ENCODE results near the gene PRRT3. TPM values are rescaled to one million over a fixed set of nuclear protein-coding genes. Genes with fewer than 3 reads are reported as not detected.

PRRT3 gene
- total and polyA plus RNA-seq, 2 of the 8 experiments (the other 6 are each of a cell fraction or from before 2014, with no cell fraction given) = 9.0 to 9.2 TPM

- H3K14ac ChIP-seq (ENCODE audit: insufficient read length) = no peak overlapping the region
- CTCF ChIA-PET (ENCODE audit: partially characterized antibody) = interaction anchor here (1.1 to 7.2 kb wide), 4 partner anchors 9 to 66 kb away, joined by 3 to 76 read pairs (median 6); partner anchors contain the start of gene IL17RC
- H3K23ac ChIP-seq (ENCODE audit: insufficient read length) = no peak overlapping the region
- TF ChIP-seq USF2 (IDR thresholded peaks at IDR 0.05; ENCODE audit: low read length) (no peak), JUND (IDR thresholded peaks at IDR 0.05; ENCODE audit: low read length) (no peak), ATF3 (IDR thresholded peaks at IDR 0.05; ENCODE audit: insufficient read depth, low read depth, low read length) (no peak), CEBPB (IDR thresholded peaks at IDR 0.05; ENCODE audit: low read depth, low read length) (no peak), GABPA (IDR thresholded peaks at IDR 0.05; ENCODE audit: borderline replicate concordance, insufficient read depth, low read length) (no peak), SAP30 (IDR thresholded peaks at IDR 0.05; ENCODE audit: insufficient read depth, insufficient replicate concordance, low read length) (no peak), YY1 (IDR thresholded peaks at IDR 0.05; ENCODE audit: low read depth, low read length) (no peak), SUZ12 (IDR thresholded peaks at IDR 0.05; ENCODE audit: low read length) (no peak), KDM5A (IDR thresholded peaks at IDR 0.05; ENCODE audit: low read length) (no peak), NANOG (IDR thresholded peaks at IDR 0.05; ENCODE audit: insufficient read depth, low read depth, low read length, poor library complexity, severe bottlenecking) (no peak), TBP (IDR thresholded peaks at IDR 0.05; ENCODE audit: low read depth, low read length) (no peak), POLR2A (IDR thresholded peaks at IDR 0.05; ENCODE audit: control extremely low read depth in 1 of 2, low read depth in 2 of 2, low read length in 2 of 2) (no peak)
- H2AFZ ChIP-seq (ENCODE audit: low read length) = no peak overlapping the region
- H3K18ac ChIP-seq (ENCODE audit: extremely low read depth, low read length) = no peak overlapping the region
- H4K91ac ChIP-seq (replicated peaks; ENCODE audit: insufficient read length, low read length) = no peak overlapping the region
- H3K4me1 ChIP-seq (replicated peaks in 1 of 4; ENCODE audit: control insufficient read depth in 3 of 4, insufficient read depth in 4 of 4, low read length in 3 of 4) = peaks cover 0 to 3% (median 1%) of the 10 kb centered on the region in 4 experiments; a peak in 2 of 7 replicates
- FAIRE-seq = no peak
- peaks cover 0 to 3% (median 0%) of the 10 kb centered on the region in 4 experiments; a peak in 1 of 7 replicates for H3K27me3 ChIP-seq (replicated peaks in 1 of 4; ENCODE audit: control insufficient read depth in 3 of 4, extremely low read depth in 1 of 4, insufficient read depth in 3 of 4, low read length in 3 of 4)
- POLR2A ChIA-PET (ENCODE audit: partially characterized antibody) = interaction anchor here (0.7 kb wide), 1 partner anchor 10 kb away, joined by 3 read pairs; no protein-coding TSS in a partner anchor
- no peaks in the 10 kb centered on the region for H3K79me1 ChIP-seq (ENCODE audit: low read depth, low read length)
- H4K8ac ChIP-seq (ENCODE audit: extremely low read depth, insufficient read depth, low read length) = no peak overlapping the region
- no peak overlapping the region for H3K4me3 ChIP-seq (ENCODE audit: extremely low read depth in 1 of 4, insufficient read depth in 2 of 4, low read depth in 3 of 4, low read length in 4 of 4)
- no peak overlapping the region for H2AK5ac ChIP-seq (ENCODE audit: low read depth, low read length)
- WGBS, 2 experiments (ENCODE audit: extremely low coverage in 1 of 2, insufficient coverage in 1 of 2, insufficient read length in 1 of 2, insufficient replicate concordance in 2 of 2, low coverage in 1 of 2, low lambda C conversion rate in 2 of 2, missing lambda C conversion rate in 1 of 2) = 89% methylated on average over 23 of the region's 23 CpGs; no CpG with 5 or more reads in 1 of the 2 experiments
- H4K5ac ChIP-seq (ENCODE audit: insufficient read length, low read depth, low read length) = no peak overlapping the region
- no peak overlapping the region for H2BK12ac ChIP-seq (ENCODE audit: low read depth, low read length)
- H3K4me2 ChIP-seq (ENCODE audit: insufficient read depth in 1 of 2, low read depth in 2 of 2, low read length in 2 of 2) = no peak overlapping the region
- no peaks in the 10 kb centered on the region for H4K20me1 ChIP-seq (replicated peaks in 1 of 2; ENCODE audit: control insufficient read depth in 1 of 2, insufficient read depth in 2 of 2, low read length in 2 of 2)
- no peak overlapping the region for H2BK120ac ChIP-seq (replicated peaks; ENCODE audit: low read depth, low read length)
- no peak overlapping the region for H2BK15ac ChIP-seq (ENCODE audit: low read length)
- H3K36me3 ChIP-seq (ENCODE audit: control insufficient read depth in 2 of 4, insufficient read depth in 4 of 4, low read length in 3 of 4) = no peaks in the 10 kb centered on the region
- H2BK5ac ChIP-seq (ENCODE audit: low read depth, low read length) = no peak overlapping the region
- H2BK20ac ChIP-seq (ENCODE audit: low read length) = no peak overlapping the region
- H3K79me2 ChIP-seq (ENCODE audit: control insufficient read depth in 1 of 2, insufficient read depth in 2 of 2, low read length in 2 of 2) = no peaks in the 10 kb centered on the region
- H3K27ac ChIP-seq (ENCODE audit: low read depth, low read length) = no peak overlapping the region
- no peaks in the 10 kb centered on the region for H3K9me3 ChIP-seq (ENCODE audit: insufficient read depth in 2 of 2, low read depth in 1 of 2, low read length in 1 of 2)
- H3K23me2 ChIP-seq (ENCODE audit: low read depth, low read length) = peaks cover 3% of the 10 kb centered on the region; the same call in 1 of the 2 replicates
- no peak overlapping the region for H3K4ac ChIP-seq (replicated peaks; ENCODE audit: insufficient read length, low read depth, low read length)
- H3K56ac ChIP-seq (replicated peaks; ENCODE audit: insufficient read length, low read depth, low read length) = no peak overlapping the region
- H3K9ac ChIP-seq (replicated peaks in 1 of 4; ENCODE audit: extremely low read depth in 1 of 4, low read depth in 3 of 4, low read length in 3 of 4) = no peak overlapping the region
- DNase-seq (ENCODE audit: low read depth in 1 of 2, low spot score in 2 of 2) = no peak
Observed at GRCh38 chr3:9928158-9928557, 24.1 kb downstream of the PRRT3 start.

Measured in H1 (cell line).